ENCODE results near the gene ATN1.

- TF ChIP-seq CTCF (IDR thresholded peaks at IDR 0.05; ENCODE audit: low read depth, low read length, poor library complexity, severe bottlenecking) (no peak), EZH2phosphoT487 (IDR thresholded peaks at IDR 0.05; ENCODE audit: borderline replicate concordance, low read length) (no peak)
Observed at GRCh38 chr12:6923003-6923732, 4.6 kb upstream of the ATN1 start.

All from DOHH2 (cell line).